Fibroblast of villous mesenchyme (primary cell): ENCODE data around the gene BOLA3. TPM values are rescaled to one million over a fixed set of nuclear protein-coding genes. Genes with fewer than 3 reads are reported as not detected.
"Not testable (repeated sequence)": the region's sequence is repeated elsewhere in the genome, so short reads cannot be mapped to it uniquely, and the experiment has no call there.

Experiments used
- DNase-seq: peaks from one replicate; pipeline ENCODE4 v3.0.0-alpha.2; 2010; ENCODE audit warnings: low read depth
- H3K4me3 ChIP-seq: 2 replicates; pipeline ENCODE4 v1.5.1; 2011; ENCODE audit warnings: low read depth, mild to moderate bottlenecking, low read length
- CTCF ChIP-seq: IDR thresholded peaks from 2 replicates; pipeline ENCODE4 v1.5.1; 2012; ENCODE audit warnings: low read depth, mild to moderate bottlenecking, low read length; ENCODE audit not compliant: insufficient read depth
- total RNA-seq: library from RNA; depleted of rRNA; stranded (reverse); fragments of >200 nt; gene quantifications from 2 replicates; pipeline ENCODE4 v1.2.3, GENCODE V29; 2012

The BOLA3 gene
- total RNA-seq, 1 donor, result 50.1 TPM

GRCh38 chr2:74089816-74090745 is 57.6 kb downstream of the BOLA3 start:
- no peak overlapping the region for H3K4me3 ChIP-seq
- TF ChIP-seq CTCF, result no peak
- DNase-seq, result no peak

- not testable (repeated sequence) for DNase-seq, H3K4me3 ChIP-seq
Observed at GRCh38 chr2:74088676-74089075, 59.0 kb downstream of the BOLA3 start.

GRCh38 chr2:74087696-74088095 is 60.0 kb downstream of the BOLA3 start:
- no peak for DNase-seq
- TF ChIP-seq CTCF, result no peak
- H3K4me3 ChIP-seq, result no peak overlapping the region

- DNase-seq, result no peak
- no peak overlapping the region for H3K4me3 ChIP-seq
- TF ChIP-seq CTCF, result no peak
Observed at GRCh38 chr2:74086021-74086420, 61.7 kb downstream of the BOLA3 start.

Other genes with a start within 250 kb of the BOLA3 start
- gene DGUOK, start 221.0 kb downstream of the BOLA3 start, total RNA-seq, result 73.8 and 81.2 TPM in 2 replicates
- gene TET3, start 163.0 kb downstream of the BOLA3 start, total RNA-seq, result 5.6 and 7.7 TPM in 2 replicates
- 102 and 155 TPM in 2 replicates for gene MOB1A, start 31.0 kb upstream of the BOLA3 start, total RNA-seq
- gene MTHFD2, start 50.7 kb upstream of the BOLA3 start, total RNA-seq, result 174 and 177 TPM in 2 replicates
- gene SLC4A5, start 195.5 kb upstream of the BOLA3 start, total RNA-seq, result under 0.01 and 0.32 TPM in 2 replicates
- 136 and 153 TPM in 2 replicates for gene DCTN1, start 232.4 kb upstream of the BOLA3 start, total RNA-seq